ENCODE data around the gene BNIP5.

BNIP5 gene

DNA sequence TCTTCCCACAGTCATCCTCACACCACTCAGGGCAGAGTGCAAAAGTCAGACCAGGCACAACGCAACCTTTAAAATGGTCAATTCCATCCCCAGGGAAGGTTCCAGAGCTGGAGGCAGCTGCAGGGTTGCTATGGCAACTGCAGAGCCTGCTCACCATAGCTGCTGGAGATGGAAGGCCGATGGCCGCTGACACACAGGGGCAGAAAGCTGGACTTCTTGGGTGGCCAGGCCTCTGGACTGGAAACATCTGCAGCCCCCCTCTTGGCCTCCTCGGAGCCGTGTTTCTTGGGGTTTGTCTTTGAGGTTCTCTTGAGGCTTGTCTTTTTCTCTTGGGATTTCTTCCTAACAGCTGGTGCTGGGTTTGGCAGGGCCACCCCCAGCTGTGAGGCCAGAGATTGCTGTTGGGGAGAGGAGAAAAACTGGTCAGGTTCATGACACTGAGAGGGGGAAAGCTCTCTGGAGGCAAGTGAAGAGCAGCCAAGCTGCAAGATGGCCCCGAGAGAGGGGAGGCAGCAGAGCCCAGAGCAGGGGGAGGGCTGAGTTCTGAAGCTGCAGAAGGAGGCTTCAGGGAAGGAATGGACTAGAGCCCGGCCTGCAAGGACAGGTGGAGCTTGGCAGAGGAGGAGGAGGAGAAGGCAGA lies 10.2 kb downstream of the BNIP5 start:
- in situ Hi-C loops (cut with MboI; ENCODE audit: low sequenced_read_pairs), result no loop called here

DNA sequence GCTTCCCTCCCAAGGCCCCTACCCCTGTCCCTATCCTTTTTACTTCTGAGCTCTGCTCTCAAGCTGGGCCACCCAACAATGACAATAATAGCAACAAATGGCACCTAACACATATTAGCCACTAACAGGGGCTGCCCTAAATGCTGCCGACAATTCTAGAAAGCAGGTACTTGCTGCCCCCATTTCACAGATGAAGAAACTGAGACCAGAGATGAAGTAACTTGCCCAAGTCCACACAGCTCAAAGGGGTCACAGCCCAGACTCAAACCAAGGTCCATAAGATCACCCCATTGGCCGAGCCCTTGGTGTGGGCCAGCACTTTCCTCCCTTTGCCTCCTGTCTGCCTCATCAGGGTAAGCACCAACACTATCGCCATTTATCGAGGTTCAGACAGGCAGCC lies 12.0 kb downstream of the BNIP5 start:
- in situ Hi-C loops (cut with MboI; ENCODE audit: low sequenced_read_pairs), result no loop called here

DNA sequence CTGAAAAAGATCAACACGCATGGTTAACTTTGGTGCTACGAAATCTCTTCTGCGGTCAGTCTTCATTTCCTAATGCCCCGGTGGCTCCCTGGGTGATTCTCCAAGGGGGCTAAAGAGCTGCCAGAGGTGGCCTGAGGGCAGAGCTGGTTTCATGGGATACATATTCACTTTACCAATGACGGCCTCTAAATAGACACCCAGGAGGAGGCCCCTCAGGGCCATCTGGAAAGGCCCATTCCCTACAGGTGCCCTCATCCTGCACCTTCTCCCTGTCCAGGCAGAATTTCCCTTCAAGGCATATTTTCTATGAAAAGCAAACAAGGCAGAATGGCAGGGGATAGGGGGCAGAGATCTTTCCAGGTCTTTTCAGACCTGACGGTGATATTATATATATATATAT lies 12.5 kb downstream of the BNIP5 start:
- in situ Hi-C loops (cut with MboI; ENCODE audit: low sequenced_read_pairs), result no loop called here

DNA sequence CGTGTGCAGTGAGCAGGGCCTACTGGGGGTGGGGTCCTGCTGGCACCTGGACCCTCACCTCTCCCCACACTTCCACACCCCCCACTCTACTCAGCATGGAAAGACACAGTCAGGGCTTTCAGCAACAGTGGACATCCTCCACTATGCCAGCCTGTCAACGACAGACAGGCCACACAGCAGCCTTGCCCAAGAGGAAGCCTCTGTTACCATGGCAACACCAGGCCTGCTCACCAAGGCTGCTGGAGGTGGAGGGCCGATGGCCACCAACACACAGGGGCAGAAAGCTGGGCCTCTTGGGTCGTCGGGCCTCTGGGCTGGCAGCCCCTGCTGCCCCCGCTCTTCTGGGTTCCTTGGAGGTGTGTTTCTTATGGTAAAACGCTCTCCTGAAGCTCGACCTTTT lies 13.6 kb downstream of the BNIP5 start:
- in situ Hi-C loops (cut with MboI; ENCODE audit: low sequenced_read_pairs), result no loop called here

DNA sequence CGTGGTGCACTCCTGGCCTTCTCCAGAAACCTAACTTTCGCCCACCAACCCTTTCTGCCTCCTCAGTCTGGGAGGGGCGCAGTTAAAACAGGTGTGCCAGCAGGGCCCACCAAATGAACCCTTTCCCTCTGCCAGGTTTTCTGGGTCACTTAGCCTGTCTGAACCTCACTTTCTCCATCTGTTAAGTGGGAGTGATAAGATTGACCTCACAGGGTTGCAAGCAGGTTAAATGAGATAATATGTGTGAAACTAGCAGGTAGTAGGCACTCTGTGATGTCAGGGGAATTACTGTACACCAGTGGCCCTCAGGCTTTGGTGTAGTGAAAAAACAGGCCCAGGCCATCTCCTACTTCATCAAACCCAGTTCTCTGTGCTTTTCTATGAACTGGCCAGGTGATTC lies 14.1 kb downstream of the BNIP5 start:
- in situ Hi-C loops (cut with MboI; ENCODE audit: low sequenced_read_pairs), result no loop called here

DNA sequence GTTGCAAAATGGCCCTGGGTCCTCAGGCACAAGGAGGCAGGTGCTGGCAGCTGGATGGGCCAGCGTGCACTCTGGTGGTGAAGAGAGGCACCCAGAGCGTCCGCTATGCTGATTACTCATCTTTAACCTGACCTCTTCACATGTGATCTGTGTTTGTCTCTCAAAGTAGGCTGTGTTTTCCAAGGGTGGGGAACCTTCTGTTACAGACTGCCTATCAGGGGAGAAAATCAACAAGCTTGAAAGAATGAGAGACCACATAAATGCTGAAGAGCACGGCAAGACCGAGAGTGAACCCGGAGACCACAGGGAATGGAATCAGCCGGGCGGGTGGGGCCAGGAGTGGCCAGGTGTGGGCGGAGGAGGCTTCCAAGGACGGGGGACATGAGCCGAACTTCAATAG lies 16.2 kb downstream of the BNIP5 start:
- in situ Hi-C loops (cut with MboI; ENCODE audit: low sequenced_read_pairs), result no loop called here

DNA sequence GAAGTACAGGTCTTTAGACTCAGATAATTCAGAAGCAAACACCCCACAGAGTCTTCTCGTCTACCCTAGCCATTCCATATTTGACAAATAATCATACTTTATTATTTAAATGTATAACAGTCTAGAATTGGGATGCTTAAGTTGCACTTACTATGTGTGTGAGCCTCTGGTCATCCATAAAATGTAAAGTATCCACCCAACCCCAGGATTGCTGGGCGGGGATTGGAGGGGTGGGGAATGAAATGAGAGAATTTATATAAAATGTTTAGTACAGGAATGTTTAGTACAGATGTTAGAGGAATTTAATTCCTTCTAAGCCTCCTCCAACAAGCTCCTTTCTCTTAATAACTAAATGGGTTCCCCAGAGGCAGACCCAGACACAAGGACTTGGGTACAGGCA lies 16.9 kb downstream of the BNIP5 start:
- in situ Hi-C loops (cut with MboI; ENCODE audit: low sequenced_read_pairs), result no loop called here

DNA sequence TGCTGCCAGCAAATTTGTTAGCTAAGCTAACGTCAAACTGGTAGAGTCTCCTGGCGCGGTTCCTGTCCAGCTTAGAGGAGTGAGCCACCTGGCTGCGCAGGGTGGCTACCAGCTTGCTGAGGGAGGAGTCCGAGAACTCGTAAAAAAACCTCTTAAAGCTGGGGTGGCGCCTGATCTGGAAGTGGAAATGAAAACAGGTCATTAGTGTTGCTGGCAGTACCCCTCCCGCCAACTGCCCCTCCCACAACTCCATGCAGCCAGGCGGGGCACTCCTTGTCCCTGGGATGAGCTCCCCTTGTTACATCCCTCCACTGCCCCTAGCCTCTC lies 17.3 kb downstream of the BNIP5 start:
- in situ Hi-C loops (cut with MboI; ENCODE audit: low sequenced_read_pairs), result no loop called here

DNA sequence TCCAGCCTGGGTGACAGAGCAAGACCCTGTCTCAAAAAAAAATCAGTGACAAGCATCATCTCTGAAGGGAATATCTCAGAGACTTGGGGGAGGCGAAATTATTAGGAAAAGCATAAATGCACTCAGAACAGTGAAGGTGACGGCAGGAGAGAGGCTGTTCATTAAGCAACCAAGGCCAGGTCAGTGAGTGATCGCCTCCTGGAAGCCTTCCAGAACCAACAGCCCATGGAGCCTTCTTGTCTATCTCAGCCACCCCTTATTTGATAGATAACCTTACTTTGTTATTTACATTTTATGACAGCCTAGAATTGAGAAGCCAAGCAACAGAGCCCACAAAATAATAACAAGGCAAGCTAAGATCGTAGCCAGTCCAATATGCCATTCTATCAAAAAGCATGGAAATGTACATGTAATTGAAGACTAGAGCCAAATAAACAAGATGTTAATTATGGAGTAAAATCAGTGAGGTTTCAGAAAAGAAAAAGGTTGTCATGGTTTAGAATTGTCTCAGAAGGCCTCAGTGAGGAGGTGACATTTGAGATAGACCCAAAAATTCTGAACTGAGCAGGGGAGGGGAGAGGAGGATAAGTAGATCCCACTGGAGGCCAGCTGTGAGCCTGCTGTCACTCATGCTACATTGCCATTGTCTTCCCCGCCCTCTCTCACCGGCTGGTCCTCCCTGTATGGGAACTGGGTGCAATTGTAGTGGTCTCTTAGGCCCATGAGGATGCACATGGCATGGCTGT lies 17.8 kb downstream of the BNIP5 start:
- in situ Hi-C loops (cut with MboI; ENCODE audit: low sequenced_read_pairs), result no loop called here

DNA sequence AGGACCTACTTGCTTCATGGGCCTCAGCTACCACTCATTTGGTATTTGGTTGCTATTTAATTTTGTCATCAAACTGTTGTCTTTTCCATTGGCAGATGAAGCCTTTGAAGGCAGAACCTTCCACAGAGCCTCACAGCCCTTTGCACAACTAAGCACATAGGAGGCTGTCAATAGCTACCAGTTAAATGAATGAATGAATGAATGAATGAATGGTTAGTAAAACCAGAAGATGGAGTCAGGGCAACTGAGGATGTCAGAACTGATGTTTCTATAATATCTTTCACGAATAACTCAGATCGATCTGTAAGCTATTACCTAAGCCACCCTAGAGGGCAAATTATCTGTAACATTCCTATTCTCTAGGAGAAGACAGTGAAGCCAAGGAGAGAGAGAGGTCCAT lies 19.1 kb downstream of the BNIP5 start:
- in situ Hi-C loops (cut with MboI; ENCODE audit: low sequenced_read_pairs), result no loop called here

DNA sequence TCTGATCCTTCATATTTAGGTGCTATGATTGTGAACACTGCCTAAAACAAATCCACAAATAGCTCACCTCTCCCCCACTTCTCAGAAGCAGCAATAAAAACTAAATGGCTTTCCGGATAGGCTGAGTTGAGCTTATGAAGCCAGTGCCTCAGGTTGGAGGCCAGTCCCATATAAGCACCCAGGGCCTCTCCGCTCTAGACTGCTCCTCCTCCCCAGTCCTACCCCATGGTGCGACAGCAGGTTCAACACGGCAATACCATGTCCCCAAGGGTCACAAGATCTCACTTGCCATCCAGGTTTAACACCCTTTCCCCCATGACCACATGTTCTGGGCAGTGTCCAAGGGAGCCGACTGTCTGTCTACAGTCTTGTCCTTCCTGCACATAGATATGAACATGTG lies 20.8 kb downstream of the BNIP5 start:
- in situ Hi-C loops (cut with MboI; ENCODE audit: low sequenced_read_pairs), result no loop called here

DNA sequence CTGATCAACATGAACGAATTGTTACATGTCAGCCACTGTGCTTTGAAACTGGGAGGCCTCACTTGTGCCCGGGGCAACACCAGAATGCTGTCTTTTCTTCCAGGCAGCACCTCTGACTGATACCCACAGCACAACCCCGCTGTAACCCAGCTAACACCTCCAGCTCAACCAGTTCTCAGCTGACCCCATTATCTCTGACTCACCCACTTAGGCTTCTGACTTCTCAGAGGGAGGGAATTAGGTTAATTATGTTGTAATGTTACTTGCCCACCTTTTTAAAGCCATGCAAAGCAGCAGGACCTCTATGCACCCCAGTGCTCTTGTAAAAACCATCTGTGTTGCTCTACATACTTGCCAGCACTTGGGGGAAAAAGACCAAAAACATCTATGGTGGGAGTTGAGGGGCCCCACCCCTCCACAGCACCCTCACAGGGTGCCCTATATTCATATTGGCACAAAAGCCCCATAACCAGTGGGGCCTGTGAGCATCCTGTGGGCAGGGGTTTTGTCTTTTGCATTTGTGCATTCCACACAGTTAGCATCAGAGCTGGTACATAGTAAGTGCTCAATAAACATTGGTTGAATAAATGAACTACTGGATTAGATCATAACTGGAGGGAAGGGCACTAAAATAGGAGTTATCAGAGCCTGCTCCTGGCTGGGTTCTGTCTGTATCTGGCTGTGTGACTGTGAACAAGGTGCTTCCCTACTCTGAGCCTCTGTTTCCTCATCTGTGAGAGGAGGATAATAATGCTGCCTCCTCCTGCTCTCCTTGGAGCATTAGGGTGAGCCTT lies 22.3 kb downstream of the BNIP5 start:
- in situ Hi-C loops (cut with MboI; ENCODE audit: low sequenced_read_pairs), result no loop called here

DNA sequence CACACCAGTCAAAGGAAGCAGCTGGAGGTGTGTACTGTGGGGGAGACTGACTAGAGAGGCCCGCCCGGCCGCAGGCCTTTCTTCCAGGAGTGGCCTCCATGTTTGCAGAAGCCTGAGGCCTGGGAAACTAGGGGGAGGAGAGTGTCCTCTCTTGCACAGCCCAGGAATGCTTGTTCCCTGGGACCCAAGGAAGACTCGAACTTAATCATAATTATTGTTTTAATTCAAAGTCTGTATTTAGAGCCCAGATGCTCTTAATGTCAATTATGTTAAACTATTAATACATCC lies 23.1 kb downstream of the BNIP5 start:
- in situ Hi-C loops (cut with MboI; ENCODE audit: low sequenced_read_pairs), result no loop called here

DNA sequence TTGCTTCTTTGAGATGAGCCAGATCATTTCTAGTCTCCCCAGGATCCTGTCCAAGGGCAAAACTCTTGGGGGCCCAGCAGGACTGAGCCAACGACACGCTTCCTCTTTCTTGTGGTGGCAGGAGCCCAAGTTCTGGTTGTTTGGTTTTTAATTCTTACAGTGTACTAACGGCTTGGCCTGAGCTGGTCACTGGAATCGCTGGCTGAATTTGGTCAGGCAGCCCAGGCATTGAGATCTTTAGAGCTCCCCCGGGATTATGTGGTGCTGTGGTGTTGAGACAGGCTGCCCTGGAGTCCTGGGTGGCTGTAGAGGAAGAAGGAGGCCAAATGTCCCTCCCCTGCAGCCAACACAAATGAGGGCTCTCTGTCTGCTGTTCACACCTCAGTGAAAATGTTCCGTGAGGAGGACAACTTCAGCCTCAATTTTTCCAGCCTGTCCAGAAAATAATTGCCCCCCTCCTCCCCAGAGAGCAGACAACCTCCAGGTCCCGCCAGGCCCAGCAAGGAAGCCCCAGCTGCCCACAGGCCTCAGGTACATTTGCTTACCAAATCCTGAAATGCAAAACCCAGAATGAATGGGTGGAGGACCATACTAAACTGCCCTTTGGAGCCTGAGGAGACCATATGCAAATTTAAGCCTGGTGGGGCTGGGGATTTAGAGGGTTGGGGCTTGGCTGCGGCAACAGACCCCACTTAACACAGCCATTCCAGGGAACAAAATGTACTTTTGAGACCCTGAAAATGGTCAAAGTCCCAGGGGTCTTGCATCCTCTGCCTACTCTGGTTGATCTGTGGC lies 23.6 kb downstream of the BNIP5 start:
- in situ Hi-C loops (cut with MboI; ENCODE audit: low sequenced_read_pairs), result no loop called here

DNA sequence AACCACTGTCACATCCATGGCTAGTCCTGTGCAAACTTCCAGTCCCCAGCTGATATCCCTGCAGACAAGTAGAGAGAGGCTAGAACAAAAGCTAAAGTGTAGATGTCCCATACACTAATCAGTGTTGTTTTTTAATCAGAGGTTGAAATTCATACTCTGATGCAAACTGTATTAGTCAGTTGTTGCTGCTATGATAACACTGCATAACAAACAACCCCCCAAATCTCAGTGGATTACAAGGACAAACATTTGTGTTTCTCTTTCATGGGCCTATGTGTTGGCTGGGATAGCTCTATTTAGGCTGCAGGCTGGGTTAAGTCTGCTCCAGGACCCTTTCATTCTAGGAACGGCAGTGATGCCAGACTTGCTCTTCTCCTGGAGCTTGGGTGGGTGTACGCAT lies 26.8 kb downstream of the BNIP5 start:
- in situ Hi-C loops (cut with MboI; ENCODE audit: low sequenced_read_pairs), result no loop called here

DNA sequence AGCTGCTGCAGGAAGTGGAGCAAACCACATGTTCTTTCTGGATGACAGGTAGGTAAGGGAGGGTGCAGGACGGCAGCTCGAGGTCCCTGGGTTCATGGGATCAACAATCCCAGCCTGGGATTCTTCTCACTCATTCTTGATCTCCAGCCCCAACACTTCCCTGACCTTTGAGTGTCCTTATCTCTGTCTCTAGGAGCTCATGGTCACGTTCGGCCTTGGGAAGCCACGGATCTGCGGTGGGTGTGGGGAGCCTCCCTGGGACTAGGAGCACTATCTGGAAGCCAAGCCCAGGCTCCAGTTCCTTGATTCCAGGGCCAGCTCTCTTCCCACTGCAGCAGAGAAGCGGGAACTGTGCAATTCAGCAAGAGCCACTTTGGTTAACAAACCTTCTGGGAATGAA lies 27.5 kb downstream of the BNIP5 start:
- in situ Hi-C loops (cut with MboI; ENCODE audit: low sequenced_read_pairs), result no loop called here

DNA sequence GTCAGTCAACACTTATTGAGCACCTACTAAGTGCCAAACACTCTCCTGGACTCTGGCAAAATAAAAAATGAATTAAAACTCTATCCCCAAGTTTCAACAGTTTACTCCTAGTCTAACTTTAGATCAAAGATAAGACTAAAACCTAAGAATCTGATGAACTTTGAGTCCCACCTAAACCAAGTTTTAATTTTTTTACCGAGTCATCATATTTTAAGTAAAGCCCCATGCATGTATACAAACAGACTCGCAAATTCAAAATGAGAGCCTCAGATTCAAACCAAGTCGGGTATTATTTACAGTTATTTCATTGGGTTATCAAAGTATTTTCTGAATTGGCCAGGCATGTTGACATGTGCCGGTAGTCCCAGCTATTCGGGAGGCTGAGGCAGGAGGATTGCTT lies 28.2 kb downstream of the BNIP5 start:
- in situ Hi-C loops (cut with MboI; ENCODE audit: low sequenced_read_pairs), result no loop called here

DNA sequence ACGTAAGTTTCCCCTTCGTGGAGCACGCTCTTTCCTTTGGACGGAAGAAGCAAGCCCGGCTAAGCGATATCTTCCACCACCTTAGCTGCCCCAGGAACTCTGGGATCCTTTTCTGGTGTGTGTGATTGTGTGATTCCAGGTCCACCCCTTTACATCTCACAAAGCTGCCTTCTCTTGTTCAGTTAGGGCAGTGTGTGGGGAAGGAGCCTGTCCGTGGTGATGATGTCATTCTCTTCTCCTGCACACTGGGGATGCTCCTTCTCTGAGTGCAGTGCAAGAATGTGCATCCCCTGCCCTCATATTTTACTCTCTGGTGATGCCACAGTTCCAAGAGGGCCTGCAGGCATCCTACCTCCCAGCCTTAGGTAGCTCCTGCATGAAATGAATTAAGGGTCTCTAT lies 30.3 kb downstream of the BNIP5 start:
- in situ Hi-C loops (cut with MboI; ENCODE audit: low sequenced_read_pairs), result no loop called here

DNA sequence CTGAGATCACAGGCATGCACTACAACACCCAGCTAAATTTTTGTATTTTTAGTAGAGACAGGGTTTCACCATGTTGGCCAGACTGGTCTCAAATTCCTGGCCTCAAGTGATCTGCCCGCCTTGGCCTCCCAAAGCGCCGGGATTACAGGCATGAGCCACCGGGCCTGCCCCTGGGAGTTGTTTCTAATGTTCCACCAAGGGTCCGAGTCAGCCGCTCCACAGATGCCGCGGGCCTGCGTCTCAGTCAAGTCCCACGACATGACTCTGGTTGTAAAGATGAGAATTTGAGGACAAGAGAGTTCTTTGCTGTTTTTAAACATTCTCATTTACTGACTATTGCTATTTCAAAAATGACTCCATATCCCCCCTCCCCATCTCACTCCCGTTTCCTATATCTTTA lies 30.8 kb downstream of the BNIP5 start:
- in situ Hi-C loops (cut with MboI; ENCODE audit: low sequenced_read_pairs), result no loop called here

DNA sequence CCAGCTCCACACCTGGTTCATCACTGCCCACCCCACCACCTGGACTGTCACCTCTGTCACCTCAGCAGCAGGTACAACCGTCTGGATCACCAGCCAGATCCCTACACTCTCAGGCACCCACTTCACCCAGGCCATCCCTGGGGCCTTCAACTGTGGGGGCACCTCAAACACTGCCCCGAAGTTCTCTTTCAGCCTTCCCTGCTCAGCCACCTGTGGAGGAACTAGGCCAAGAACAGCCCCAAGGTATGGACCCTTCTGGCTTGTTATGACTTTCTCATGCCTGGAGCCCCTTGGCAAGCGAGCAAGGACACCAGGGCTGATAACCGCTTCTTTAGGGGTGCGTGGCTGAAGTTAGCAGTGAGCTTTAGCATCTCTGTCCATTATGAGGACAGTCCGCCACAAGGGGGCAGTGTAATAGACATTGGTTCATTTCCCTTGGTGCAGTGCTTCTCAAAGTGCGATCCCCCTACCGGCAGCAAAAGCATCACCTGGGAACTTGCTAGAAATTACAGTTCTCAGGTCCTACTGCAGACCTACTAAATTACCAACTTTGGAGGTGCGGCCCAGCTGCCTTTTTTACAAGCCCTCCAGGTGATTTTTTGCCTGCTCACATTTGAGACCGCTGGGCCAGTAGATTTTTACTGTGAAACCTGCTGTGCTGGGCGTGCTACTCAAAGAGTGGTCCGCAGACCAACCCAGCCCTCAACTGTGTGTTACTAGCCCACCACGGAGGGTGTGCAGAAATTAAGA lies 34.3 kb downstream of the BNIP5 start:
- in situ Hi-C loops (cut with MboI; ENCODE audit: low sequenced_read_pairs), result no loop called here

DNA sequence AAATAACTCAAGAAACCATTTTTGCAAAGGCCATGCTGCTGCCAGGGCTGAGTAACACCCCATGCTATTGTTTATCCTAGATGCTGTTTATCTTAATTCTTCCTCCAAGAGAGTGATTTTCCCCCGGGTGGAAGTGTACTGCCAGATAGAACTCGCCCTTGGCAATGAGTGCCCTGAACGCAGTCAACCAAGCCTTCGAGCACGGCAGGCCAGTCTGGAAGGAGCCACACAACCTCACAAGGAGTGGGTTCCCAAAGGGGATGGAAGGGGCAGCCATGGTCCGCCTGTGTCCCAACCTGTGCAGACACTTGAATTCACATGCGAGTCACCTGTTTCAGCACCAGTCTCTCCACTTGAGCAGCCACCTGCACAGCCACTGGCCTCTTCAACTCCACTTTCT lies 34.9 kb downstream of the BNIP5 start:
- in situ Hi-C loops (cut with MboI; ENCODE audit: low sequenced_read_pairs), result no loop called here
